Kidney epithelial cell (primary cell): ENCODE measurements around the gene ZNF222. TPM values are rescaled to one million over a fixed set of nuclear protein-coding genes. Genes with fewer than 3 reads are reported as not detected.

Source experiments
- DNase-seq: peaks from one replicate; pipeline ENCODE4 v3.0.0-alpha.2; 2010; ENCODE audit warnings: low read depth
- H3K27me3 ChIP-seq: 2 replicates; pipeline ENCODE4 v1.6.0; 2011; ENCODE audit warnings: low read length; ENCODE audit not compliant: control insufficient read depth, insufficient read depth
- H3K36me3 ChIP-seq: 2 replicates; pipeline ENCODE4 v1.5.1; 2011; ENCODE audit warnings: low read length; ENCODE audit not compliant: control insufficient read depth, insufficient read depth
- H3K4me3 ChIP-seq: 2 replicates; pipeline ENCODE4 v1.5.1; 2011; ENCODE audit warnings: low read depth, mild to moderate bottlenecking, control low read depth, low read length
- CTCF ChIP-seq: IDR thresholded peaks from 2 replicates; pipeline ENCODE4 v1.5.1; 2011; ENCODE audit warnings: mild to moderate bottlenecking, moderate library complexity, low read length, control low read depth, inconsistent platforms; ENCODE audit not compliant: insufficient read depth, poor library complexity, severe bottlenecking
- total RNA-seq: library from RNA; depleted of rRNA; stranded (reverse); fragments of >200 nt; gene quantifications from 2 replicates; pipeline ENCODE4 v1.2.3, GENCODE V29; 2015

ZNF222 gene
- total RNA-seq, 1 donor from 2014 or later, result 3.3 TPM

- no peak for DNase-seq
- H3K27me3 ChIP-seq, result no peaks in the 10 kb centered on the region
- no peak overlapping the region for H3K4me3 ChIP-seq
- peaks cover 8% of the 10 kb centered on the region for H3K36me3 ChIP-seq
- TF ChIP-seq CTCF, result no peak
Observed at GRCh38 chr19:44007473-44007872, 17.7 kb upstream of the ZNF222 start.

GRCh38 chr19:44010468-44010867 lies 14.7 kb upstream of the ZNF222 start:
- Histone ChIP-seq H3K36me3 (peaks cover 8% of the 10 kb centered on the region), H3K4me3 (no peak overlapping the region), H3K27me3 (no peaks in the 10 kb centered on the region)
- no peak for DNase-seq
- TF ChIP-seq CTCF, result no peak

- TF ChIP-seq CTCF, result no peak
- no peaks in the 10 kb centered on the region for H3K27me3 ChIP-seq
- DNase-seq, result no peak
- no peaks in the 10 kb centered on the region for H3K36me3 ChIP-seq
- H3K4me3 ChIP-seq, result no peak overlapping the region
Observed at GRCh38 chr19:44019498-44019897, 5.7 kb upstream of the ZNF222 start.

- TF ChIP-seq CTCF, result no peak
- no peak overlapping the region for H3K4me3 ChIP-seq
- no peaks in the 10 kb centered on the region for H3K27me3 ChIP-seq
- no peaks in the 10 kb centered on the region for H3K36me3 ChIP-seq
- DNase-seq, result no peak
Observed at GRCh38 chr19:44021221-44021620, 4.0 kb upstream of the ZNF222 start.

GRCh38 chr19:44024900-44025216 lies 321 bp upstream of the ZNF222 start:
- H3K4me3 ChIP-seq, result peak overlapping the region; percentile 97
- H3K27me3 ChIP-seq, result no peaks in the 10 kb centered on the region
- no peaks in the 10 kb centered on the region for H3K36me3 ChIP-seq
- TF ChIP-seq CTCF, result no peak
- DNase-seq, result no peak

GRCh38 chr19:44026622-44027021 lies 1.4 kb downstream of the ZNF222 start:
- H3K36me3 ChIP-seq, result no peaks in the 10 kb centered on the region
- no peaks in the 10 kb centered on the region for H3K27me3 ChIP-seq
- DNase-seq, result no peak
- no peak for TF ChIP-seq CTCF
- H3K4me3 ChIP-seq, result no peak overlapping the region
